Mucosa of gallbladder (tissue), 1 donor: ENCODE measurements around the gene PTTG1. TPM values are rescaled to one million over a fixed set of nuclear protein-coding genes. Genes with fewer than 3 reads are reported as not detected.

Source experiments
- DNase-seq: peaks from one replicate; pipeline ENCODE4 v3.0.0-alpha.2; 2020; ENCODE audit warnings: low spot score
- total RNA-seq: library from RNA; stranded (reverse); gene quantifications from one replicate; pipeline ENCODE4 v1.2.1, GENCODE V29; 2021
- donor health status: DM: no; HTN: no; CAD: no.

Gene PTTG1
- total RNA-seq, 1 donor from 2014 or later = 3.7 TPM

DNA sequence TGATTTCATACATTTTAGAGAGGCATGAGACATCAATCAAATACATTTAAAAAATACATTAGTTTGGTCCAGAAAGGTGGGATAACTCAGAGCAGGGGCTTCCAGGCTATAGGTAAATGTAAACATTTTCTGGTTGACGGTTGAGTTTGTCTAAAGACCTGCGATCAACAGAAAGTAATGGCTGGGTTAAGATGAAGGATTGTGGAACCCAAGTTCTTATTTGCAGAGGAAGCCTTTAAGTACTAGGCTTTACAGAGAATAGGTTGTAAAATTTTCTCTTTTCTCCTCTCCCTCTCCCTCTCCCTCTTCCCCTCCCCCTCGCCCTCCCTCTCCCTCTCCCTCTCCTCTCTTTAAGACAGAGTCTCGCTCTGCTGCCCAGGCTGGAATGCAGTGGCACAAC, 50.8 kb downstream of the PTTG1 start:
- DNase-seq = no peak

DNA sequence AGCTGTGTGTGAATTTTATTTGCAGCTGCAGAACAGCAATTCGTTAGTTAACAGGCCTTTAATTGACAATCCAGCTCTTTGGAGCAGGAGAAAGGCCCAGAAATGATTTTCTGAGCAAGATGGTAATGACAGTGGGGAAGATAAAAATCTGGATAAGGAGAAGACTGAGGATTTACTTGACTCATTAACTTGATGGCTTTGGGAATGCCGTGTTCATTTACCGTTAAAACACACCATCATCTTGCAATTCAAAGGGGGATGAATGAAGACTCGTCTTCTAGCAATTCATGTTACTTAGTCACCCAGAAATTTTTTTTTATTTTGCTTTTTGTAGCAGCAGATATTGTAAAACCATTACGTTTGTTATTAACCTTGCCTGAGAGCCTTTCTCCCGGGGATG, 52.0 kb downstream of the PTTG1 start:
- DNase-seq = no peak

DNA sequence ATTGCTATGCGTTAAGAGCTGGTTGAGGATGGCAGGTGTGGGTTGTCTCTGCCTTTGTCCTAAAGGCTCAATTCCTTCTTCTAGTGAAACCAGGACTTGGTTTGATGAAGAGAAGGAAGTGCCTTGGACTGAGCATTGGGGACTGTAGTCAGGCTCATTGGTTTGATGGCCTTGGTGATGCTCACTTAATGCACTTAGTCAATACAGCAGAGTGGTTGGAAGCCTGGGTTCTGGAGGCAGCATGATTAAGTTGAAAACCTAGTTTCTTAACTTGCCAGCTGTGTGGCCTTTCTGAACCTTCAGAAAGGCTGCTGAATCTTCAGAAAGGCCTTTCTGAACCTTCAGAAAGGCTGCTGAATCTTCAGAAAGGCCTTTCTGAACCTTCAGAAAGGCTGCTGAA, 52.4 kb downstream of the PTTG1 start:
- no peak for DNase-seq

DNA sequence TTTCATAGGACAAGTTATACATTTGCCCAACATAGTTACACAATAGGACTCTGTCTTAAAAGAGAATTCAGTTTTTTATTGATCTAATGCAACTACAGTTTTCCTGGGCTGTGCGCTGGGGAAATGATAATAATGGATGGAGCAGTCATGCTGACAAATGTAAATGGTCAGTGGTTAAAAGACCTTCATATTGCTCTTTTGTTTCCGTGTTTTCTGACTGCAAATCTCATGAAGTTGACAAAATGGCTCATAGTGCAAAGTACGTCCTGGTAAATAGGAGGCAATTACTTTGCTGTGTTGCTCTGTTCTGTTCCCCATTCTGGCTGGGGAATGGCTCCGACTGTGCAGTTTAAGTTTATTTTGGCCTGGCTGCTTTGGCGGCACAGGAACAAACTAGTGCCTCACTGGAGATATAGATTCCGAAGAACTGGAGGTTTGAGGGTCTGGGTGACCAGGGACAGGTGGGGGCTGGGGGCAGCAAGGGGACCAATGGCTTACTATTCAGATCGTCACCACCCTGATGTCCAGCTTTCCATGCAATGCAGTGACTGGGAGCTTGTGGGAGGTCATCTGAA, 54.3 kb downstream of the PTTG1 start:
- no peak for DNase-seq

DNA sequence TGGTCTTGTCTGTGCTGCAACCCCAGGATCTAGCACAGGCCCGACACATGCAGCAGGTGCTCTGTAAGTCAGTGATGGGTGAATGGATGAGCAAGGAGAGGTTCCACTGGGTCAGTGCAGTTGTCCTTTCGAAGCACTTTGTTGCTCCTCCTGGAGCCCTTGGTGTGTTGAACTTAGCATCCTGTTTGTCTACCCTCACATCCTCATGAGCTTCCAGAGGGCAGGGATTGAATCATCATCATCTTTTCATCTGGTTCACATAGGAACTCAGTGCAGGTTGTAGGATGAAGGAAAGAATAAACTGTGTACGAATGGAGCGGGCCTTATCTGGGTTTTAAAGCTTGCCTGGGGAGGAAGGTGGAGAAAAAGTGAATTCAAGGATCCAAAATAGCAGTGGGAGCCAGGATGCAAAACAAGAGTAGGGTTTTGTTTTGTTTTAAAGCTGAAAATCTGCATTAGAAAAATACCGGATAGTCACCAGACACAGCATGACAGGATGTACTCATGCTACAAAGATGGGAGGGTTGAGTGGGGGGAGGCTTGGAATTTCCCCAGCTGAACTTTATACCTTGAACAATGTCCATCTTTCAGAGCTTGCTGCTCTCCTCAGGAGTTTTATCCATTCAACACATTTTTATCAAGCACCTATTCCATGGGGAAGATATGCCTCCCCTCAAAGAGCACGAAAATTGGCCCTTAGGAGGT, 55.8 kb downstream of the PTTG1 start:
- no peak for DNase-seq

DNA sequence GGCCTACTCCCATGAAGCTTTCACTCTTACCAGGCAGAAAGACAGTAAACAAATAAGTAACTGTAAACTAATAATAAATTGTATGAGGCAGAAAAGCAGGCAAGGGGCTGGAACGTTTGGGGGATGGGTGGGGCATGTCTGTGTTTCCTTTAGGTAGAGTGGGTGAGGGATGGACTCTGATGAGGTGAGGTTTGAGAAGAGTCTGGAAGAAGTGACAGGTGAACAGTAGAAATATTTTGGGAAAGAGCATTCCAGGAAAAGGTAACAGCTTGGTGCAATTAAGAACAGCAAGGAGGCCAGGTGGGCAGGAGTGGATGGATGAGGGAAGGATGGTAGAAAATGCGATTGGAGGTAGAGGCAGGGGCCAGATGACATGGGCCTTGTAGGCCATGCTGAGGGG, 56.5 kb downstream of the PTTG1 start:
- DNase-seq = no peak

Other genes starting within 250 kb of the PTTG1 start
- gene FABP6, start 192.3 kb upstream of the PTTG1 start, total RNA-seq = not detected
- gene CCNJL, start 109.3 kb upstream of the PTTG1 start, total RNA-seq = 1.3 TPM
- gene C1QTNF2, start 51.2 kb upstream of the PTTG1 start, total RNA-seq = 2.2 TPM
- gene FAM200C, start 21.8 kb upstream of the PTTG1 start, total RNA-seq = 5.4 TPM
- gene SLU7, start 2.8 kb upstream of the PTTG1 start, total RNA-seq = 48.0 TPM